ENCODE data around the gene RLN2. TPM values are rescaled to one million over a fixed set of nuclear protein-coding genes. Genes with fewer than 3 reads are reported as not detected.

Gene RLN2, protein sequence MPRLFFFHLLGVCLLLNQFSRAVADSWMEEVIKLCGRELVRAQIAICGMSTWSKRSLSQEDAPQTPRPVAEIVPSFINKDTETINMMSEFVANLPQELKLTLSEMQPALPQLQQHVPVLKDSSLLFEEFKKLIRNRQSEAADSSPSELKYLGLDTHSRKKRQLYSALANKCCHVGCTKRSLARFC
- total RNA-seq, result not detected in 2 replicates

DNA sequence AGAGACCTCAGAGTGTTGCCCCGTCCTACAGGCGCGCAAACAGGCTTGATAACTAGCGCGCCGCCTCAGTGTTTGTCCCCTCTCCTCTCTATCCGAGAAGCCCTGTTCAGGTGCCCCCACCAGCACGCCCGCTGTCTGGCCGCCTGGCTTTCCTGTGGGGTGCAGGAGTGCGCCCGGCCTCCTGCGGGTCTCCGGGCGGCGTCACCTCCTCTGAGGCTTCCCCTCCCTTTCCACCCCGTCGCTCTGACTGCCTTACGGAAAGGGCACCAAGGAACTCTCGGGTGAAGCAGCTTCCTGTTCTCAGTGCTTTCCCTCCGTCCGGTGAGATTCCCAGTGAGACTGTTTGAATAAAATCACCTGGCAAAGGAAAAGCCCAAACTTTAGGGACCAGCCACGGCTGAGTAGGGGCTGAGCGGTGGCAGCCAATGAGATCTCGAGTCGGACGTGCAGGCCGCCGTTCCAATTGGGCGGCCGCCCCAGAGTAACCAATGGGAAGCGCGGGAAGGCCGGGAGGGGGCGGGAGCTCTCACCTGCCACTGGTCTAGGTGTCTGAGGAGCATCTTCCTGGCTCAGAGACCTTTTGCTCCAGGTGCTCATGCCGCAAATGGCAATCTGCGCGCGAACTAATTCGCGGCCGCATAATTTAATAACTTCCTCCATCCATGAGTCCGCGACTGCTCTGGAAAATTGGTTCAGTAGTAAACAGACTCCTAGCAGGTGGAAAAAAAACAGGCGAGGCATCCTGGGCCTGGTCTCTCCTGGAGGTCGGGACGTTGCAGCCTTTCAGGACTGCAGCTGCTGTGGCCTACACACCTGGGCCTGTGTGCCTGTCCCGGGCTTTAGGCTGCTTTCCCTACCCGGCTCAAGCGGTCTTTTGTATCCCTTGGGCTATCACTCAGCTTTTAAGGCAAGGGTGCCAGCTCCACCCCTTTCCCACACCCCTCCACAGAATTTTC, at the start of gene RLN2:
Gene RLN2 (minus strand): TSS at position 877 of the 956 bp plus-strand sequence. CDS start 136 bp downstream, at position 741.

DNA sequence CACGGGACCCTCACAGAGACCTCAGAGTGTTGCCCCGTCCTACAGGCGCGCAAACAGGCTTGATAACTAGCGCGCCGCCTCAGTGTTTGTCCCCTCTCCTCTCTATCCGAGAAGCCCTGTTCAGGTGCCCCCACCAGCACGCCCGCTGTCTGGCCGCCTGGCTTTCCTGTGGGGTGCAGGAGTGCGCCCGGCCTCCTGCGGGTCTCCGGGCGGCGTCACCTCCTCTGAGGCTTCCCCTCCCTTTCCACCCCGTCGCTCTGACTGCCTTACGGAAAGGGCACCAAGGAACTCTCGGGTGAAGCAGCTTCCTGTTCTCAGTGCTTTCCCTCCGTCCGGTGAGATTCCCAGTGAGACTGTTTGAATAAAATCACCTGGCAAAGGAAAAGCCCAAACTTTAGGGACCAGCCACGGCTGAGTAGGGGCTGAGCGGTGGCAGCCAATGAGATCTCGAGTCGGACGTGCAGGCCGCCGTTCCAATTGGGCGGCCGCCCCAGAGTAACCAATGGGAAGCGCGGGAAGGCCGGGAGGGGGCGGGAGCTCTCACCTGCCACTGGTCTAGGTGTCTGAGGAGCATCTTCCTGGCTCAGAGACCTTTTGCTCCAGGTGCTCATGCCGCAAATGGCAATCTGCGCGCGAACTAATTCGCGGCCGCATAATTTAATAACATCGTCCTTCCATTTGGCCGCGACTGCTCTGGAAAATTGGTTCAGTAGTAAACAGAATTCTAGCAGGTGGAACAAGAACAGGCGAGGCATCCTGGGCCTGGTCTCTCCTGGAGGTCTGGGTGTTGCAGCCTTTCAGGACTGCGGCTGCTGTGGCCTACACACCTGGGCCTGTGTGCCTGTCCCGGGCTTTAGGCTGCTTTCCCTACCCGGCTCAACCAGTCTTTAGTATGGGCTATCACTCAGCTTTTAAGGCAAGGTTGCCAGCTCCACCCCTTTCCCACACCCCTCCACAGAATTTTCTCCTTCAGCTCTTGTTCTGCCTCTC, 34.8 kb upstream of the RLN2 start, which contains the start of gene RLN1:
Gene RLN1 (minus strand): TSS at position 885 of the 990 bp plus-strand sequence. CDS start 130 bp downstream, at position 755.

Small RNAs within 50 kb of the gene (small RNA-seq; reads per million reads assigned to genes)
- gene HMGN2P31, result not detected

Other genes with a start within 250 kb of the RLN2 start
- not detected in 2 replicates for gene INSL6, start 119.1 kb downstream of the RLN2 start, total RNA-seq
- not detected in 2 replicates for gene INSL4, start 73.3 kb downstream of the RLN2 start, total RNA-seq
- gene RLN1, start 35.2 kb upstream of the RLN2 start, total RNA-seq, result not detected in 2 replicates
- 8.0 and 9.9 TPM in 2 replicates for gene PLGRKT, start 133.2 kb upstream of the RLN2 start, total RNA-seq
- 2.9 and 4.5 TPM in 2 replicates for gene CD274, start 145.8 kb upstream of the RLN2 start, total RNA-seq
- gene PDCD1LG2, start 205.8 kb upstream of the RLN2 start, total RNA-seq, result 20.1 and 21.5 TPM in 2 replicates

Data from hair follicle dermal papilla cell (primary cell).